ENCODE results near the gene NHLRC3. TPM values are rescaled to one million over a fixed set of nuclear protein-coding genes. Genes with fewer than 3 reads are reported as not detected.

NHLRC3 gene
- total and polyA plus RNA-seq, 9 of the 15 experiments (the other 6 are each of a cell fraction or from before 2014, with no cell fraction given): 5.5 to 15.3 (median 9.0) TPM

DNA sequence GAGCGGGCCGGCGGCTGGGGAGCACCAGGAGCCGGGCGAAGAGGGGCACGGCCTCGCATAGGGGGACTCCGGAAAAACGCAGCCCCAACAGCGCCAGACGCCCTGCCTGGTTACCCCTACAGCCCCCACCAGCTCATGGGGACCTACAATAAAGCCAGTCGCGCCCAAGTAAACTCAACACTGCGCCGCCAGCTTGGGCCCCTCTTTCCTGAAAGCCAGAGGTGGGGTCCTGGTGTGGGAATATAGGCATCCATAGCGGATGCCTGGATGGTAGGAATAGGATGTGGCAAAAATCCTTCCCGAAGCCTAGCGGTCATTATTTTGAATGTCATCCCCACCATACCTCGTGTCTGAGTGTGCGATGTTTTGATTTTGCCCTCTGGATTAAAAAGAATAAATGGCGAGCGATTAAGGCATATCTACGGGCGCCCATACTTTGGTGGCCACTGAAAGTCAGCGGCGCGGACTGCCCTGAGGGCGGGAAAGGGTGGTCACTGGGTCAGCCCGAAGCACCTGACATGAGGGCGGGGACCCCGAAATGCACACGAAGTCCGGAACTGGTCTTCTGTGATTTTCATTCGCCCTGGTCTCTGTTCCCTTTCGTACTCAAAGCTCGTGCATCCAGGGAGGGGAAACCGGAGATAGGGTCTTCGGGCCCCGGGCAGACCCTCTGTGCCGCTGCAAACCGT lies at the start of gene NHLRC3, which contains the start of gene PROSER1 (continued):
- TF ChIP-seq, protein P1, sequence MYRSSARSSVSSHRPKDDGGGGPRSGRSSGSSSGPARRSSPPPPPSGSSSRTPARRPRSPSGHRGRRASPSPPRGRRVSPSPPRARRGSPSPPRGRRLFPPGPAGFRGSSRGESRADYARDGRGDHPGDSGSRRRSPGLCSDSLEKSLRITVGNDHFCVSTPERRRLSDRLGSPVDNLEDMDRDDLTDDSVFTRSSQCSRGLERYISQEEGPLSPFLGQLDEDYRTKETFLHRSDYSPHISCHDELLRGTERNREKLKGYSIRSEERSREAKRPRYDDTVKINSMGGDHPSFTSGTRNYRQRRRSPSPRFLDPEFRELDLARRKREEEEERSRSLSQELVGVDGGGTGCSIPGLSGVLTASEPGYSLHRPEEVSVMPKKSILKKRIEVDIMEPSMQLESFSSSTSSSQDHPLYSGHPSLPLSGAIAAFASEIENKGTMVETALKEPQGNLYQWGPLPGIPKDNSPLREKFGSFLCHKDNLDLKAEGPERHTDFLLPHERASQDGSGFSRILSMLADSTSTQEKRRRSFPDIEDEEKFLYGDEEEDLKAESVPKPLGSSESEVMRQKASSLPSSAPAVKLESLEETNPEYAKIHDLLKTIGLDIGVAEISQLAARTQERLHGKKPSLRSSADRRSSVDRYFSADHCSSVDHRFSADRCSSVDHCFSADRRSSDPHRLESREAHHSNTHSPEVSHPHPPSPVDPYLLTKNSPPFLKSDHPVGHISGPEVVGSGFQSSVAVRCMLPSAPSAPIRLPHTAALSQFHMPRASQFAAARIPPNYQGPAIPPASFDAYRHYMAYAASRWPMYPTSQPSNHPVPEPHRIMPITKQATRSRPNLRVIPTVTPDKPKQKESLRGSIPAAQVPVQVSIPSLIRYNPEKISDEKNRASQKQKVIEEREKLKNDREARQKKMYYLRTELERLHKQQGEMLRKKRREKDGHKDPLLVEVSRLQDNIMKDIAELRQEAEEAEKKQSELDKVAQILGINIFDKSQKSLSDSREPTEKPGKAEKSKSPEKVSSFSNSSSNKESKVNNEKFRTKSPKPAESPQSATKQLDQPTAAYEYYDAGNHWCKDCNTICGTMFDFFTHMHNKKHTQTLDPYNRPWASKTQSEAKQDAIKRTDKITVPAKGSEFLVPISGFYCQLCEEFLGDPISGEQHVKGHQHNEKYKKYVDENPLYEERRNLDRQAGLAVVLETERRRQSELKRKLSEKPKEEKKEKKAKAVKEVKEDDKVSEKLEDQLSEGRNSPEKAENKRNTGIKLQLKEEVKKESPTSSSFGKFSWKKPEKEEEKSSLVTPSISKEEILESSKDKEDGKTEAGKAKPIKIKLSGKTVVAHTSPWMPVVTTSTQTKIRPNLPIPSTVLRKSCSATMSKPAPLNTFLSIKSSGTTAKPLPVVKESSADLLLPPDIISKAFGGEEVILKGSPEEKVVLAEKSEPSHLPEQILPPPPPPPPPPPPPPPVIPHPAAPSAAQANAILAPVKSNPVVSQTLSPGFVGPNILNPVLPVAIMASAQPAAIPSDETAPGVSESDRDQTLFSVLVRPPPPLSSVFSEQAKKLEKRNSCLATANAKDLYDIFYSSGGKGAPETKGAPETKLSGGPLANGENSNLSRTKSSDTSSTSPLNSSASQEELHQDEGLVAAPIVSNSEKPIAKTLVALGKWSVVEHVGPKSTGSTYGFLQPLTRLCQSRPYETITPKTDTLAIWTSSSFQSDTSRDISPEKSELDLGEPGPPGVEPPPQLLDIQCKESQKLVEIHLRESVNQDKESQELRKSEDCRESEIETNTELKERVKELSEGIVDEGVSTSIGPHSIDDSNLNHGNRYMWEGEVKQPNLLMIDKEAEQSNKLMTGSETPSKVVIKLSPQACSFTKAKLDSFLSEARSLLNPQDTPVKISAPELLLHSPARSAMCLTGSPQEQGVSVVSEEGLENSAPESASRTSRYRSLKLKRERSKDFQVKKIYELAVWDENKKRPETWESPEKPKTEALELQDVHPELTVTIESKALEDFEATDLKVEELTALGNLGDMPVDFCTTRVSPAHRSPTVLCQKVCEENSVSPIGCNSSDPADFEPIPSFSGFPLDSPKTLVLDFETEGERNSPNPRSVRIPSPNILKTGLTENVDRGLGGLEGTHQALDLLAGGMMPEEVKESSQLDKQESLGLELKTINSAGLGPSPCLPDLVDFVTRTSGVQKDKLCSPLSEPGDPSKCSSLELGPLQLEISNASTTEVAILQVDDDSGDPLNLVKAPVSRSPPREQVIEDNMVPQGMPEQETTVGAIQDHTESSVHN (IDR thresholded peaks at IDR 0.05; ENCODE audit: borderline replicate concordance in 1 of 2, low read depth in 1 of 2): no peak
- TF ChIP-seq EHMT2 (IDR thresholded peaks at IDR 0.05) (no peak), RUNX1 (IDR thresholded peaks at IDR 0.05; ENCODE audit: low read depth) (no peak), ZNF668 (CRISPR knock-in tag; IDR thresholded peaks at IDR 0.05) (no peak), STAT5B (CRISPR knock-in tag; IDR thresholded peaks at IDR 0.05) (no peak), MIER1 (IDR thresholded peaks at IDR 0.05; ENCODE audit: low read depth) (no peak), ESRRA (IDR thresholded peaks at IDR 0.05; ENCODE audit: borderline replicate concordance, low read depth) (no peak), CHD4 (IDR thresholded peaks at IDR 0.05; ENCODE audit: insufficient read depth, insufficient replicate concordance, low read depth, low read length, poor library complexity, severe bottlenecking) (no peak), HLTF (IDR thresholded peaks at IDR 0.05) (no peak), ZNF696 (CRISPR knock-in tag; conservative IDR thresholded peaks at IDR 0.05) (no peak)
- TF ChIP-seq, protein P2, sequence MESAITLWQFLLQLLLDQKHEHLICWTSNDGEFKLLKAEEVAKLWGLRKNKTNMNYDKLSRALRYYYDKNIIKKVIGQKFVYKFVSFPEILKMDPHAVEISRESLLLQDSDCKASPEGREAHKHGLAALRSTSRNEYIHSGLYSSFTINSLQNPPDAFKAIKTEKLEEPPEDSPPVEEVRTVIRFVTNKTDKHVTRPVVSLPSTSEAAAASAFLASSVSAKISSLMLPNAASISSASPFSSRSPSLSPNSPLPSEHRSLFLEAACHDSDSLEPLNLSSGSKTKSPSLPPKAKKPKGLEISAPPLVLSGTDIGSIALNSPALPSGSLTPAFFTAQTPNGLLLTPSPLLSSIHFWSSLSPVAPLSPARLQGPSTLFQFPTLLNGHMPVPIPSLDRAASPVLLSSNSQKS (CRISPR knock-in tag; IDR thresholded peaks at IDR 0.05): no peak
- TF ChIP-seq, protein P3, sequence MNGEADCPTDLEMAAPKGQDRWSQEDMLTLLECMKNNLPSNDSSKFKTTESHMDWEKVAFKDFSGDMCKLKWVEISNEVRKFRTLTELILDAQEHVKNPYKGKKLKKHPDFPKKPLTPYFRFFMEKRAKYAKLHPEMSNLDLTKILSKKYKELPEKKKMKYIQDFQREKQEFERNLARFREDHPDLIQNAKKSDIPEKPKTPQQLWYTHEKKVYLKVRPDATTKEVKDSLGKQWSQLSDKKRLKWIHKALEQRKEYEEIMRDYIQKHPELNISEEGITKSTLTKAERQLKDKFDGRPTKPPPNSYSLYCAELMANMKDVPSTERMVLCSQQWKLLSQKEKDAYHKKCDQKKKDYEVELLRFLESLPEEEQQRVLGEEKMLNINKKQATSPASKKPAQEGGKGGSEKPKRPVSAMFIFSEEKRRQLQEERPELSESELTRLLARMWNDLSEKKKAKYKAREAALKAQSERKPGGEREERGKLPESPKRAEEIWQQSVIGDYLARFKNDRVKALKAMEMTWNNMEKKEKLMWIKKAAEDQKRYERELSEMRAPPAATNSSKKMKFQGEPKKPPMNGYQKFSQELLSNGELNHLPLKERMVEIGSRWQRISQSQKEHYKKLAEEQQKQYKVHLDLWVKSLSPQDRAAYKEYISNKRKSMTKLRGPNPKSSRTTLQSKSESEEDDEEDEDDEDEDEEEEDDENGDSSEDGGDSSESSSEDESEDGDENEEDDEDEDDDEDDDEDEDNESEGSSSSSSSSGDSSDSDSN (IDR thresholded peaks at IDR 0.05; ENCODE audit: borderline replicate concordance in 1 of 2, low read depth in 2 of 2, low read length in 2 of 2): peak; percentile 6 to 11; a peak in 1 of 4 replicates
- TF ChIP-seq, protein P4, sequence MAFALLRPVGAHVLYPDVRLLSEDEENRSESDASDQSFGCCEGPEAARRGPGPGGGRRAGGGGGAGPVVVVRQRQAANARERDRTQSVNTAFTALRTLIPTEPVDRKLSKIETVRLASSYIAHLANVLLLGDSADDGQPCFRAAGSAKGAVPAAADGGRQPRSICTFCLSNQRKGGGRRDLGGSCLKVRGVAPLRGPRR (CRISPR knock-in tag; IDR thresholded peaks at IDR 0.05): no peak
